Neural progenitor cell (in vitro differentiated cells): Measurements from ENCODE around the gene OGG1. TPM values are rescaled to one million over a fixed set of nuclear protein-coding genes. Genes with fewer than 3 reads are reported as not detected.

Experiments
- DNase-seq: peaks from one replicate; pipeline ENCODE4 v3.0.0-alpha.2; 2016; ENCODE audit warnings: low spot score
- H2AFZ ChIP-seq: fragments of 200-600 bp; sonication (generic); replicated peaks from 2 replicates; pipeline ENCODE4 v1.6.1; 2016; ENCODE audit warnings: antibody characterized with exemption
- H3F3A ChIP-seq: fragments of 200-600 bp; sonication (generic); 2 replicates; pipeline ENCODE4 v1.6.1; 2016; ENCODE audit warnings: antibody characterized with exemption, low read depth
- H3K27ac ChIP-seq: fragments of 200-600 bp; sonication (generic); 2 replicates; pipeline ENCODE4 v1.5.1; 2016; ENCODE audit warnings: mild to moderate bottlenecking
- H3K27me3 ChIP-seq: fragments of 200-600 bp; sonication (generic); 2 replicates; pipeline ENCODE4 v1.6.1; 2016; ENCODE audit warnings: mild to moderate bottlenecking, moderate library complexity
- H3K36me3 ChIP-seq: fragments of 200-600 bp; sonication (generic); 2 replicates; pipeline ENCODE4 v1.5.1; 2016
- H3K4me1 ChIP-seq: fragments of 200-600 bp; sonication (generic); 2 replicates; pipeline ENCODE4 v1.6.1; 2016; ENCODE audit warnings: mixed run types
- H3K4me2 ChIP-seq: fragments of 200-600 bp; sonication (generic); 2 replicates; pipeline ENCODE4 v1.6.1; 2016
- H3K4me3 ChIP-seq: fragments of 200-600 bp; sonication (generic); 2 replicates; pipeline ENCODE4 v1.5.1; 2016
- H3K79me2 ChIP-seq: fragments of 200-600 bp; sonication (generic); 2 replicates; pipeline ENCODE4 v1.6.1; 2016; ENCODE audit warnings: low read depth
- H3K9ac ChIP-seq: fragments of 200-600 bp; sonication (generic); 2 replicates; pipeline ENCODE4 v1.6.1; 2016
- H3K9me3 ChIP-seq: fragments of 200-600 bp; sonication (generic); 2 replicates; pipeline ENCODE4 v1.5.1; 2016; ENCODE audit warnings: low read depth
- H4K20me1 ChIP-seq: fragments of 200-600 bp; sonication (generic); 2 replicates; pipeline ENCODE4 v1.6.1; 2016; ENCODE audit warnings: low read depth
- H3K27ac Mint-ChIP-seq: 3 replicates; pipeline ENCODE4 v1.8.0; 2021; ENCODE audit warnings: mixed read lengths
- H3K27me3 Mint-ChIP-seq: 2 replicates; pipeline ENCODE4 v1.8.0; 2022; ENCODE audit warnings: low read depth, mild to moderate bottlenecking, inconsistent platforms, moderate library complexity, mixed read lengths; ENCODE audit not compliant: insufficient read depth
- H3K36me3 Mint-ChIP-seq: 3 replicates; pipeline ENCODE4 v1.8.0; 2021; ENCODE audit warnings: mixed read lengths
- H3K4me1 Mint-ChIP-seq: 3 replicates; pipeline ENCODE4 v1.8.0; 2021; ENCODE audit warnings: mixed read lengths
- H3K4me3 Mint-ChIP-seq: 3 replicates; pipeline ENCODE4 v1.8.0; 2021; ENCODE audit warnings: mild to moderate bottlenecking, moderate library complexity, mixed read lengths
- H3K9me3 Mint-ChIP-seq: 3 replicates; pipeline ENCODE4 v1.8.0; 2020; ENCODE audit warnings: mixed read lengths
- CTCF ChIP-seq: fragments of 200-600 bp; sonication (generic); IDR thresholded peaks from 2 replicates; pipeline ENCODE4 v1.5.1; 2017; ENCODE audit warnings: antibody characterized with exemption, mild to moderate bottlenecking
- EZH2 ChIP-seq: fragments of 200-600 bp; sonication (generic); IDR thresholded peaks from 2 replicates; pipeline ENCODE4 v1.6.1; 2017; ENCODE audit warnings: antibody characterized with exemption, mild to moderate bottlenecking, moderate library complexity
- EZH2phosphoT487 ChIP-seq: fragments of 200-600 bp; sonication (generic); IDR thresholded peaks from 2 replicates; pipeline ENCODE4 v1.6.1; 2017; ENCODE audit warnings: antibody characterized with exemption
- total RNA-seq: library from RNA; depleted of rRNA; stranded (reverse); fragments of >200 nt; gene quantifications from 2 replicates; pipeline ENCODE4 v1.2.3, GENCODE V29; 2015; ENCODE audit warnings: low replicate concordance

The OGG1 gene
- total RNA-seq, 1 donor from 2014 or later = 15.8 TPM

DNA sequence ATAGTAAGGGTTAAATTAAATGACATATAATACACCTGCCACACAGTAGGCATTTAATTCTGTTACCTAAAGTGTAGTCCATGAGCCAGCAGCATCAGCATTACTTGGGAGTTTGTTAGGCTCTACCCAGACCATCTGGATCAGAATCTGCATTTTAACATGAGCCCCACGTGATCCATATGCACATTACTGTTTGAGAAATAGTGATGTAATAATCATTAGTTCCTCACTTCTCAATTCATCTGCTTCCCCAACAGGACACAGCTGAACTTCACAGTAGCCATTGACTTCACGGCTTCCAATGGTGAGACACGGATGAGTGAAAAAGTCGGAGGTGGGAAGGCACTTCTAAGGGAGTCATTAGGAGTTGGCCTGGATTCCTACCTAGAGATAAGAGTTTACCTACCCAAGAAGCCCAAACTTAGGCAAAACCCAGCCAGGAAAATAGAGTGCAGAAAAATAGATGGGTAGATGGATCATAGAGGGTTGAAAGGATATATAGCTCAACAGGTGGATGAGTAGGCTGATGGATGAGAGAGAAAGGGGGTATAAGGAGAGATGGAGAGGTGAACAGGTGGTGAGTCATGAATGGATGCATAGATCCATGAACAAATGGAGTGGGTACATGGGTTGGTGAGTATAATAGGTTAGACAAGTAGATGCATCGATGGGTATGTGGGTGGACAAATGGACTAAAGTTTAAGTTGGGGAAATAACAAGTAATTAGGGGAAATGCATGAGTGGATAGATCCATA is 32.8 kb upstream of the OGG1 start:
- Histone ChIP-seq H3K27ac (no peak overlapping the region), H3K27me3 (peaks cover 14% of the 10 kb centered on the region), H3K79me2 (no peaks in the 10 kb centered on the region), H3K4me3 (no peak overlapping the region), H3K4me1 (peaks cover 8% of the 10 kb centered on the region), H3K9me3 (no peaks in the 10 kb centered on the region), H3K4me2 (no peak overlapping the region), H3K36me3 (no peaks in the 10 kb centered on the region), H3K9ac (no peak overlapping the region), H2AFZ (no peak overlapping the region), H3F3A (no peaks in the 10 kb centered on the region), H4K20me1 (no peaks in the 10 kb centered on the region)
- no peak for DNase-seq
- Mint-ChIP-seq H3K9me3 (no peaks in the 10 kb centered on the region), H3K36me3 (no peaks in the 10 kb centered on the region), H3K27me3 (peaks cover 11% of the 10 kb centered on the region), H3K27ac (no peak overlapping the region), H3K4me1 (no peaks in the 10 kb centered on the region), H3K4me3 (no peak overlapping the region)
- TF ChIP-seq CTCF = no peak
- TF ChIP-seq EZH2 = no peak
- no peak for TF ChIP-seq EZH2phosphoT487

- Histone ChIP-seq H3K4me1 (peaks cover 8% of the 10 kb centered on the region), H3K36me3 (no peaks in the 10 kb centered on the region), H3K9me3 (no peaks in the 10 kb centered on the region), H3F3A (no peaks in the 10 kb centered on the region), H4K20me1 (no peaks in the 10 kb centered on the region), H3K4me2 (no peak overlapping the region), H3K79me2 (no peaks in the 10 kb centered on the region), H3K27ac (no peak overlapping the region), H3K27me3 (peaks cover 14% of the 10 kb centered on the region), H3K4me3 (no peak overlapping the region), H2AFZ (no peak overlapping the region), H3K9ac (no peak overlapping the region)
- Mint-ChIP-seq H3K36me3 (no peaks in the 10 kb centered on the region), H3K4me1 (no peaks in the 10 kb centered on the region), H3K27ac (no peak overlapping the region), H3K4me3 (no peak overlapping the region), H3K9me3 (no peaks in the 10 kb centered on the region), H3K27me3 (peaks cover 11% of the 10 kb centered on the region)
- no peak for DNase-seq
- TF ChIP-seq CTCF (no peak), EZH2 (no peak), EZH2phosphoT487 (no peak)
Observed at GRCh38 chr3:9717563-9717962, 32.2 kb upstream of the OGG1 start.

DNA sequence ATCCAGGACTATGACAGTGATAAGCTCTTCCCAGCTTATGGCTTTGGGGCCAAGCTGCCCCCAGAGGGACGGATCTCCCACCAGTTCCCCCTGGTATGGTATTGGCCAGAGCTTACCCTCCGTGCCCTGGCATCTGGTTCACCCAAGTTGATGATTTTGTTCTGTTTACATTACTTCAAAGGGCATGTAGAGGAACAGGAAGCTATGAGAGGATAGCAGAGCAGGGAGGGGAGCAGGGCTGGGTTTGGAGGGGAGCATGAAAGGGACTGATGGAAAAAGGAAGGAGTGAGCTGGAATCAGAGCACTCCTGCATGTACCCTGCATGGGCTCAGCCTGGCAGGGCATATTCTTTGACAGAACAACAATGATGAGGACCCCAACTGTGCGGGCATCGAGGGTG is 31.6 kb upstream of the OGG1 start:
- peaks cover 14% of the 10 kb centered on the region for H3K27me3 ChIP-seq
- Mint-ChIP-seq H3K27me3 (peaks cover 11% of the 10 kb centered on the region), H3K9me3 (no peaks in the 10 kb centered on the region), H3K4me1 (no peaks in the 10 kb centered on the region), H3K36me3 (no peaks in the 10 kb centered on the region), H3K27ac (no peak overlapping the region), H3K4me3 (no peak overlapping the region)
- no peaks in the 10 kb centered on the region for H3F3A ChIP-seq
- H3K4me3 ChIP-seq = no peak overlapping the region
- no peak overlapping the region for H2AFZ ChIP-seq
- no peaks in the 10 kb centered on the region for H3K36me3 ChIP-seq
- H3K79me2 ChIP-seq = no peaks in the 10 kb centered on the region
- no peaks in the 10 kb centered on the region for H3K9me3 ChIP-seq
- H3K9ac ChIP-seq = no peak overlapping the region
- H3K4me1 ChIP-seq = peaks cover 8% of the 10 kb centered on the region
- no peak overlapping the region for H3K27ac ChIP-seq
- no peaks in the 10 kb centered on the region for H4K20me1 ChIP-seq
- no peak for DNase-seq
- TF ChIP-seq CTCF = no peak
- no peak for TF ChIP-seq EZH2
- TF ChIP-seq EZH2phosphoT487 = no peak
- no peak overlapping the region for H3K4me2 ChIP-seq
